Kidney (tissue), 14 donors: ENCODE data around the gene VIT. TPM values are rescaled to one million over a fixed set of nuclear protein-coding genes. Genes with fewer than 3 reads are reported as not detected.

ENCODE experiments used
- DNase-seq, 5 donors: peaks; one replicate each; pipeline ENCODE4 v3.0.0-alpha.2; 2013 to 2020
- FAIRE-seq: peaks from 2 replicates; lab custom pipeline; 2012; peaks lifted over from hg19 to GRCh38; lab: Jason Lieb, UNC
- H3K27ac ChIP-seq, 2 donors: one replicate each; pipeline ENCODE4 v1.7.0; 2013; ENCODE audit warnings: low read depth in 2 of 2, low read length in 2 of 2, inconsistent platforms in 1 of 2
- H3K27me3 ChIP-seq: one replicate; pipeline ENCODE4 v1.7.1; 2013; ENCODE audit warnings: low read length, inconsistent platforms; ENCODE audit not compliant: control insufficient read depth, insufficient read depth
- H3K36me3 ChIP-seq, 3 donors: one replicate each; pipeline versions ENCODE4 v1.7.0 to v1.7.1; 2013; ENCODE audit warnings: low read length in 3 of 3, control low read depth in 1 of 3, inconsistent platforms in 1 of 3; ENCODE audit not compliant: insufficient read depth in 3 of 3, control insufficient read depth in 2 of 3
- H3K4me1 ChIP-seq, 3 donors: one replicate each; pipeline versions ENCODE4 v1.7.0 to v1.7.1; 2013; ENCODE audit warnings: low read length in 3 of 3, inconsistent platforms in 1 of 3, low read depth in 1 of 3; ENCODE audit not compliant: control insufficient read depth in 2 of 3, insufficient read depth in 2 of 3
- H3K4me3 ChIP-seq, 3 donors: one replicate each; pipeline versions ENCODE4 v1.7.0 to v1.8.1; 2013; ENCODE audit warnings: low read length in 3 of 3, control low read depth in 1 of 3, inconsistent platforms in 1 of 3
- H3K9ac ChIP-seq, 3 donors: one replicate each; pipeline versions ENCODE4 v1.7.0 to v1.7.1; 2013; ENCODE audit warnings: low read length in 3 of 3, control low read depth in 1 of 3, inconsistent platforms in 1 of 3
- H3K9me3 ChIP-seq, 3 donors: one replicate each; pipeline versions ENCODE4 v1.7.0 to v1.7.1; 2013; ENCODE audit warnings: low read length in 3 of 3, control low read depth in 1 of 3, inconsistent platforms in 1 of 3; ENCODE audit not compliant: control insufficient read depth in 2 of 3, insufficient read depth in 1 of 3
- intact Hi-C: fragments of 100-400 bp; cut with DNase I; formaldehyde crosslinking; loops from one replicate; pipeline ENCODE4 v1.11.1; 2022
- polyA plus RNA-seq: library from polyadenylated mRNA; stranded (reverse); fragments of 350-450 nt; fragmentation: Illumina TruSeq; extraction: RNeasy Lipid Tissue Mini Kit (QIAGEN cat#74804); gene quantifications from one replicate; pipeline ENCODE4 v1.2.3, GENCODE V29; 2014; ENCODE audit warnings: low read depth, low replicate concordance; ENCODE audit not compliant: insufficient read depth
- total RNA-seq: library from RNA; stranded (reverse); fragmentation: NEBNext Ultra II Directional; extraction: Animal tissue kit (Norgen Biotek cat#: 25700); gene quantifications from one replicate; pipeline ENCODE4 v1.2.1, GENCODE V29; 2021
- TF ChIP-seq, protein P1 (sequence below): IDR thresholded peaks from 3 replicates; pipeline ENCODE4 v1.5.1; 2012; ENCODE audit warnings: mild to moderate bottlenecking, moderate library complexity, borderline replicate concordance; ENCODE audit not compliant: insufficient read depth; ENCODE audit errors: extremely low read depth
- donor health status: control.
- donor health status: control.
- donor health status: control.
- donor health status: control.
- donor health status: control.
- donor health status: DM: yes; HTN: yes; CAD: no.
- donor health status: Normal renal cell carcinoma (clear cell type).

The VIT gene
- total and polyA plus RNA-seq, 2 donors from 2014 or later, result 0.15 TPM; not detected in 1

DNA sequence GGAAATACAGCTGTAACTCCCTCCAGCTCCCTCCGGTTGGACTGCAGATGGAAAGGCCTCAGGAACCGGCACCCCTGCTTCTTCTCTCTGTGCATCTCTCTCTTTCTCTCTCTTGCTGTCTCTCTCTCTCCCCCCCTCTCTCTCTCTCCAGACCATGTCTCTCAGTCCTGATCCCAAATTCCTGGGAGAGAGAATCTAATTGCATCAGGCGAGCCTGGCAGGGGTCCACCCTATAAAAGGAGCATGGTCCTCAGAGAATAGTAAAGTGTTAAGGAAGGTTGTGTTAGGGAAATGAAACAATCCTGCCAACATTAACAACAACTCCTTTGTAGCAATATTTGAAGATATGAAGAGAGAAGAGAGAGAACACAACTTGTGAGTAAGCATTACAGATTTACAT is 36.7 kb downstream of the VIT start:
- Histone ChIP-seq H3K4me3 (no peak overlapping the region), H3K27me3 (no peaks in the 10 kb centered on the region), H3K27ac (no peak overlapping the region), H3K9ac (no peak overlapping the region), H3K36me3 (no peaks in the 10 kb centered on the region), H3K4me1 (no peaks in the 10 kb centered on the region), H3K9me3 (peaks cover 0 to 4% (median 0%) of the 10 kb centered on the region in 3 donors)
- TF ChIP-seq, protein P1, sequence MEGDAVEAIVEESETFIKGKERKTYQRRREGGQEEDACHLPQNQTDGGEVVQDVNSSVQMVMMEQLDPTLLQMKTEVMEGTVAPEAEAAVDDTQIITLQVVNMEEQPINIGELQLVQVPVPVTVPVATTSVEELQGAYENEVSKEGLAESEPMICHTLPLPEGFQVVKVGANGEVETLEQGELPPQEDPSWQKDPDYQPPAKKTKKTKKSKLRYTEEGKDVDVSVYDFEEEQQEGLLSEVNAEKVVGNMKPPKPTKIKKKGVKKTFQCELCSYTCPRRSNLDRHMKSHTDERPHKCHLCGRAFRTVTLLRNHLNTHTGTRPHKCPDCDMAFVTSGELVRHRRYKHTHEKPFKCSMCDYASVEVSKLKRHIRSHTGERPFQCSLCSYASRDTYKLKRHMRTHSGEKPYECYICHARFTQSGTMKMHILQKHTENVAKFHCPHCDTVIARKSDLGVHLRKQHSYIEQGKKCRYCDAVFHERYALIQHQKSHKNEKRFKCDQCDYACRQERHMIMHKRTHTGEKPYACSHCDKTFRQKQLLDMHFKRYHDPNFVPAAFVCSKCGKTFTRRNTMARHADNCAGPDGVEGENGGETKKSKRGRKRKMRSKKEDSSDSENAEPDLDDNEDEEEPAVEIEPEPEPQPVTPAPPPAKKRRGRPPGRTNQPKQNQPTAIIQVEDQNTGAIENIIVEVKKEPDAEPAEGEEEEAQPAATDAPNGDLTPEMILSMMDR, result no peak
- FAIRE-seq (no peak), DNase-seq (no peak)
- intact Hi-C loops, result no loop called here

DNA sequence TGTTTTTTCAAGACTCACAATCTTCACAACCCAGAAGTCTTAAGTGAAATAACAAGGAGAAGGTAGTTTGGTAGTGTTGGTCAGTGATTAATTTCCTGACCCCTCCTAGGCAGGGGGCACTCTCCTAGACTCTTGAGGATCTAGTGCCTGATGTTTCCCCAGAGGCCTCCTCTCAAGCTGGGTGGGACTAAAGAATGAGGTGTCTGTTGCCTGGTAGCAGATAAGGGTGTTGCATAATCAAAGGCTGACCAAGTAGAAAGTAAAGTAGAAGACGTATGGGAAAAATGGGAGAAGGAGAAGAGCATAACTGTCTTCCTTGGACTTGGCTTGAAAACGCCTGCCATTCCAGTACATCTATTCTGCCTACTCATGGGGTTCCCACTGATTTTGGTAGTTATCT is 37.8 kb downstream of the VIT start:
- Histone ChIP-seq H3K27ac (no peak overlapping the region), H3K36me3 (no peaks in the 10 kb centered on the region), H3K27me3 (no peaks in the 10 kb centered on the region), H3K4me1 (no peaks in the 10 kb centered on the region), H3K4me3 (no peak overlapping the region), H3K9ac (no peak overlapping the region), H3K9me3 (peaks cover 0 to 4% (median 0%) of the 10 kb centered on the region in 3 donors)
- intact Hi-C loops, result no loop called here
- DNase-seq, result no peak
- TF ChIP-seq, protein P1, result no peak
- no peak for FAIRE-seq

DNA sequence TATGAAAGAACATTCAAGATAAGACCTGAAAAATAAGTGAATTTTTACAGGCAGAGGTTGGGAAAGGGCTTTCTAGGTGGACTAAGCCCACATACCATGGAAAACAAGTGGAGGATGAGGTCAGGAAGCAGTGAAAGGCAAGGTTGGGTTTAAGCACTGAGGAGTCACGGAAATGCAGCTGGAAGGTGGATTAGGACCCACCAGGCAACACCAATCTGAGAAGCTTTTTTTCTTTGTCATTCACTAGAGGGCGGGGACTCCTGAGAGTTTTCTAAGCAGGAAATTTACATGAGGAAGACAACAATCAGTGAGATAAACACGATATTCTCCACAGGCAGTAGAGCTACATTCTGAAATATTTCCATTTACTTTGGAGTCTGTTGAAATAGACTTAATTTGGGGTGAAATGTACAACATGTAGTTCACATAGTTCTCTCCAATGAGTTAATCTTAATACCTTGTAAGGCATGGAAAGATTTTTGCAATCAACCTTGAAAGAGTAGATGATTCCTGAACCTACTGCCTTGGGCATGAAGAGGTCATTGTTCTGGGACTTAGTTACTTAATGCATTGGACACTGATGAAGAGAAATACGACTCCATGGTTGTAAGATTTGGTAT is 40.7 kb downstream of the VIT start:
- intact Hi-C loops, result no loop called here
- Histone ChIP-seq H3K4me1 (no peaks in the 10 kb centered on the region), H3K27me3 (no peaks in the 10 kb centered on the region), H3K27ac (no peak overlapping the region), H3K4me3 (no peak overlapping the region), H3K9me3 (no peaks in the 10 kb centered on the region), H3K36me3 (no peaks in the 10 kb centered on the region), H3K9ac (no peak overlapping the region)
- TF ChIP-seq, protein P1, result no peak
- no peak for DNase-seq
- no peak for FAIRE-seq

DNA sequence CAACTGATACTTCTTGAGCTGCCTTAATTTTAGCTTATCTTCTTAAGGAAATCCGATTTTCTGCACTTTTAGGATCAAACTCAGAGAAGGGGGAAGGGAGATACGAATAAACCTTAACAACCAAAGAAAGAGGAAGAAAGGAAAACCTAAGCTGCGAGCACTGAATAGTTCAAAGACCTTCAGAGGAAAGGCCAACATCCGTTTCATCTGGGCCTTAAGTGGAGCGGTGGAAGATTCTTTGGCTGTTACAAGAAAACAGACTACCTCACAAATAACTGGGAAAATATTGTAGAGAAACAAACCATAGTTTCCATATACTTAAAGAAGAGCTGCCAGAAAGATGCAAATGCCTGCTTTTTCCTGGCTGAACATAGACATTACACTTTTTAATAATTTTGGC is 43.6 kb downstream of the VIT start:
- no peaks in the 10 kb centered on the region for H3K36me3 ChIP-seq
- no peaks in the 10 kb centered on the region for H3K27me3 ChIP-seq
- no peaks in the 10 kb centered on the region for H3K4me1 ChIP-seq
- H3K27ac ChIP-seq, result no peak overlapping the region
- H3K9ac ChIP-seq, result no peak overlapping the region
- no peaks in the 10 kb centered on the region for H3K9me3 ChIP-seq
- TF ChIP-seq, protein P1, result no peak
- FAIRE-seq (no peak), DNase-seq (no peak)
- no peak overlapping the region for H3K4me3 ChIP-seq
- intact Hi-C loops, result no loop called here
